H1 (cell line): ENCODE measurements around the gene DOCK9. TPM values are rescaled to one million over a fixed set of nuclear protein-coding genes. Genes with fewer than 3 reads are reported as not detected.

Source experiments
- CTCF ChIA-PET: fragments of 300-600 bp; sonication (Branson Sonifier 250); formaldehyde crosslinking; loops from one replicate; lab custom pipeline; 2021; ENCODE audit not compliant: partially characterized antibody; lab: Charles Lee
- POLR2A ChIA-PET: fragments of 300-600 bp; sonication (Branson Sonifier 250); formaldehyde crosslinking; loops from one replicate; lab custom pipeline; 2021; ENCODE audit warnings: inconsistent platforms; ENCODE audit not compliant: partially characterized antibody; lab: Charles Lee
- DNase-seq, 2 experiments: peaks; one replicate each; pipeline versions ENCODE4 v3.0.0 to v3.0.0-alpha.2; 2010 to 2022; ENCODE audit warnings: low spot score in 2 of 2, low read depth in 1 of 2, mixed read lengths in 1 of 2
- FAIRE-seq: peaks from 2 replicates; lab custom pipeline; 2011; peaks lifted over from hg19 to GRCh38; lab: Jason Lieb, UNC
- H2AFZ ChIP-seq: 2 replicates; pipeline ENCODE4 v1.8.1; 2012; ENCODE audit warnings: low read length, inconsistent platforms
- H2AK5ac ChIP-seq: 2 replicates; pipeline ENCODE4 v1.6.1; 2013; ENCODE audit warnings: low read depth, low read length
- H2BK120ac ChIP-seq: replicated peaks from 2 replicates; pipeline ENCODE3; 2013; ENCODE audit warnings: low read depth, low read length, inconsistent platforms
- H2BK12ac ChIP-seq: 2 replicates; pipeline ENCODE4 v1.6.1; 2013; ENCODE audit warnings: low read depth, low read length
- H2BK15ac ChIP-seq: 2 replicates; pipeline ENCODE4 v1.6.1; 2013; ENCODE audit warnings: low read length
- H2BK20ac ChIP-seq: 2 replicates; pipeline ENCODE4 v1.6.1; 2013; ENCODE audit warnings: low read length
- H2BK5ac ChIP-seq: 2 replicates; pipeline ENCODE4 v1.6.1; 2013; ENCODE audit warnings: low read depth, low read length
- H3K14ac ChIP-seq: 2 replicates; pipeline ENCODE4 v1.6.1; 2013; ENCODE audit warnings: inconsistent platforms; ENCODE audit not compliant: insufficient read length
- H3K18ac ChIP-seq: 2 replicates; pipeline ENCODE4 v1.6.1; 2013; ENCODE audit warnings: low read length; ENCODE audit errors: extremely low read depth
- H3K23ac ChIP-seq: 2 replicates; pipeline ENCODE4 v1.6.1; 2013; ENCODE audit warnings: inconsistent platforms; ENCODE audit not compliant: insufficient read length
- H3K23me2 ChIP-seq: 2 replicates; pipeline ENCODE4 v1.6.1; 2013; ENCODE audit warnings: low read depth, low read length
- H3K27ac ChIP-seq: 2 replicates; pipeline ENCODE4 v1.6.1; 2011; ENCODE audit warnings: low read depth, low read length, inconsistent platforms
- H3K27me3 ChIP-seq, 4 experiments: replicated peaks in 1 of 4; 1 replicate in 1 of 4; 2 replicates in 3 of 4; pipeline versions ENCODE4 v1.6.1 to v1.8.1; 2011 to 2013; ENCODE audit warnings: low read length in 3 of 4, mild to moderate bottlenecking in 3 of 4, inconsistent platforms in 2 of 4, mixed read lengths in 2 of 4, moderate library complexity in 1 of 4; ENCODE audit not compliant: control insufficient read depth in 3 of 4, insufficient read depth in 3 of 4; ENCODE audit errors: extremely low read depth in 1 of 4
- H3K36me3 ChIP-seq, 4 experiments: 2 replicates each; pipeline versions ENCODE4 v1.6.1 to v1.8.1; 2011 to 2013; ENCODE audit warnings: mild to moderate bottlenecking in 4 of 4, low read length in 3 of 4, moderate library complexity in 2 of 4, control low read depth in 1 of 4, inconsistent platforms in 1 of 4; ENCODE audit not compliant: insufficient read depth in 4 of 4, control insufficient read depth in 2 of 4
- H3K4ac ChIP-seq: replicated peaks from 2 replicates; pipeline ENCODE3; 2013; ENCODE audit warnings: low read length, low read depth, mixed read lengths, inconsistent platforms; ENCODE audit not compliant: insufficient read length
- H3K4me1 ChIP-seq, 4 experiments: replicated peaks in 1 of 4; 1 replicate in 1 of 4; 2 replicates in 3 of 4; pipeline versions ENCODE4 v1.6.1 to v1.8.1; 2011 to 2013; ENCODE audit warnings: low read length in 3 of 4, inconsistent platforms in 2 of 4, mixed read lengths in 1 of 4; ENCODE audit not compliant: insufficient read depth in 4 of 4, control insufficient read depth in 3 of 4
- H3K4me2 ChIP-seq, 2 experiments: 2 replicates each; pipeline versions ENCODE4 v1.6.1 to v1.8.1; 2011 to 2013; ENCODE audit warnings: low read depth in 2 of 2, low read length in 2 of 2, control low read depth in 1 of 2, inconsistent platforms in 1 of 2, mild to moderate bottlenecking in 1 of 2; ENCODE audit not compliant: insufficient read depth in 1 of 2
- H3K4me3 ChIP-seq, 4 experiments: fragments of 200-600, 300-600 bp in 1 of 4; sonication (generic), shearing (Covaris generic), sonication (Bioruptor Twin) in 1 of 4; 2 replicates each; pipeline versions ENCODE4 v1.5.1 to v1.8.1; 2011 to 2016; ENCODE audit warnings: low read length in 4 of 4, low read depth in 3 of 4, control low read depth in 2 of 4, inconsistent platforms in 2 of 4, mild to moderate bottlenecking in 2 of 4, mixed read lengths in 1 of 4, moderate library complexity in 1 of 4; ENCODE audit not compliant: insufficient read depth in 2 of 4; ENCODE audit errors: extremely low read depth in 1 of 4
- H3K56ac ChIP-seq: replicated peaks from 2 replicates; pipeline ENCODE3; 2013; ENCODE audit warnings: low read depth, mild to moderate bottlenecking, mixed read lengths, low read length, inconsistent platforms; ENCODE audit not compliant: insufficient read length
- H3K79me1 ChIP-seq: 2 replicates; pipeline ENCODE4 v1.6.1; 2013; ENCODE audit warnings: low read depth, low read length, control low read depth
- H3K79me2 ChIP-seq, 2 experiments: 2 replicates each; pipeline versions ENCODE4 v1.6.1 to v1.8.1; 2012 to 2013; ENCODE audit warnings: low read length in 2 of 2, mild to moderate bottlenecking in 2 of 2, inconsistent platforms in 1 of 2; ENCODE audit not compliant: insufficient read depth in 2 of 2, control insufficient read depth in 1 of 2
- H3K9ac ChIP-seq, 4 experiments: replicated peaks in 1 of 4; 1 replicate in 1 of 4; 2 replicates in 3 of 4; pipeline versions ENCODE4 v1.6.1 to v1.8.1; 2011 to 2013; ENCODE audit warnings: low read depth in 3 of 4, low read length in 3 of 4, control low read depth in 2 of 4, mild to moderate bottlenecking in 2 of 4, moderate library complexity in 2 of 4, inconsistent platforms in 1 of 4; ENCODE audit errors: extremely low read depth in 1 of 4
- H3K9me3 ChIP-seq, 2 experiments: 2 replicates each; pipeline versions ENCODE4 v1.6.1 to v1.8.1; 2012 to 2013; ENCODE audit warnings: mild to moderate bottlenecking in 2 of 2, moderate library complexity in 2 of 2, control low read depth in 1 of 2, inconsistent platforms in 1 of 2, low read depth in 1 of 2, low read length in 1 of 2, mixed read lengths in 1 of 2; ENCODE audit not compliant: insufficient read depth in 2 of 2
- H4K20me1 ChIP-seq, 2 experiments: replicated peaks in 1 of 2; 2 replicates each; pipeline versions ENCODE3 to v1.8.1; 2011 to 2013; ENCODE audit warnings: inconsistent platforms in 2 of 2, low read length in 2 of 2, mild to moderate bottlenecking in 1 of 2; ENCODE audit not compliant: insufficient read depth in 2 of 2, control insufficient read depth in 1 of 2
- H4K5ac ChIP-seq: 2 replicates; pipeline ENCODE4 v1.6.1; 2013; ENCODE audit warnings: low read length, low read depth, mixed read lengths, inconsistent platforms; ENCODE audit not compliant: insufficient read length
- H4K8ac ChIP-seq: 2 replicates; pipeline ENCODE4 v1.8.0; 2013; ENCODE audit warnings: mild to moderate bottlenecking, moderate library complexity, low read length, inconsistent platforms; ENCODE audit not compliant: insufficient read depth; ENCODE audit errors: extremely low read depth
- H4K91ac ChIP-seq: replicated peaks from 2 replicates; pipeline ENCODE3; 2013; ENCODE audit warnings: low read length, mixed read lengths, inconsistent platforms; ENCODE audit not compliant: insufficient read length
- BRCA1 ChIP-seq: IDR thresholded peaks from 2 replicates; pipeline ENCODE4 v1.6.1; 2012; ENCODE audit warnings: low read depth, low read length, improper control_type of control experiment
- CBX5 ChIP-seq: fragments of 300-800, 300-1000 bp; sonication (generic); IDR thresholded peaks from 2 replicates; pipeline ENCODE4 v1.7.1; 2016; ENCODE audit warnings: antibody characterized with exemption, low read length, low read depth
- CHD1 ChIP-seq: IDR thresholded peaks from 2 replicates; pipeline ENCODE4 v1.6.1; 2012; ENCODE audit warnings: low read depth, low read length, improper control_type of control experiment
- EGR1 ChIP-seq: IDR thresholded peaks from 2 replicates; pipeline ENCODE4 v1.6.1; 2011; ENCODE audit warnings: low read depth, low read length, borderline replicate concordance
- EP300 ChIP-seq, 2 experiments: IDR thresholded peaks; 1 replicate in 1 of 2; 2 replicates in 1 of 2; pipeline ENCODE4 v1.6.1; 2011 to 2012; ENCODE audit warnings: low read depth in 2 of 2, low read length in 2 of 2, mild to moderate bottlenecking in 2 of 2, borderline replicate concordance in 1 of 2, inconsistent platforms in 1 of 2, moderate library complexity in 1 of 2
- FOSL1 ChIP-seq: IDR thresholded peaks from 2 replicates; pipeline ENCODE4 v1.6.1; 2011; ENCODE audit warnings: mild to moderate bottlenecking, low read depth, low read length, moderate library complexity; ENCODE audit not compliant: insufficient read depth
- KDM5A ChIP-seq: fragments of 200-600 bp; IDR thresholded peaks from 2 replicates; pipeline ENCODE4 v1.7.1; 2012; ENCODE audit warnings: mild to moderate bottlenecking, low read length, inconsistent platforms, mixed read lengths
- WGBS, 2 experiments: shearing (Covaris generic) in 1 of 2; methylation state at CpG; one replicate each; pipeline versions ENCODE4 v1.1.6 to v1.1.7; 2013 to 2015; ENCODE audit warnings: low lambda C conversion rate in 2 of 2, mixed read lengths in 2 of 2, inconsistent platforms in 1 of 2, low coverage in 1 of 2, missing lambda C conversion rate in 1 of 2; ENCODE audit not compliant: insufficient replicate concordance in 2 of 2, insufficient coverage in 1 of 2, insufficient read length in 1 of 2; ENCODE audit errors: extremely low coverage in 1 of 2, missing lambda C conversion rate in 1 of 2; 5-methylcytosine and 5-hydroxymethylcytosine counted together
- polyA plus RNA-seq, 7 experiments: library from polyadenylated mRNA; depleted of rRNA in 3 of 7; stranded (reverse) in 5 of 7; unstranded in 2 of 7; fragments of >200 nt in 5 of 7; fragments of 200-250 nt in 2 of 7; gene quantifications; 1 replicate in 5 of 7; 2 replicates in 1 of 7; 4 replicates in 1 of 7; pipeline versions ENCODE4 v1.2.1 to v1.2.3, GENCODE V29; 2011 to 2013; ENCODE audit warnings: missing spikeins in 2 of 7, mixed read lengths in 2 of 7
- total RNA-seq: library from RNA; stranded (reverse); fragmentation: NEBNext Ultra II Directional; extraction: Animal tissue kit (Norgen Biotek cat#: 25700); gene quantifications from 2 replicates; pipeline ENCODE4 v1.2.1, GENCODE V29; 2021

The DOCK9 gene
- total and polyA plus RNA-seq, 2 of the 8 experiments (the other 6 are each of a cell fraction or from before 2014, with no cell fraction given) = 21.6 to 31.5 TPM

GRCh38 chr13:98791611-98792010 is 186.3 kb downstream of the DOCK9 start:
- Histone ChIP-seq H3K4ac (no peak overlapping the region), H2AFZ (no peak overlapping the region), H3K56ac (no peak overlapping the region), H3K4me2 (no peak overlapping the region), H4K5ac (no peak overlapping the region), H3K23ac (no peak overlapping the region), H3K14ac (no peak overlapping the region), H2AK5ac (no peak overlapping the region), H3K36me3 (no peaks in the 10 kb centered on the region; a peak in 2 of 8 replicates), H2BK20ac (no peak overlapping the region), H2BK5ac (no peak overlapping the region), H3K79me1 (peaks cover 2% of the 10 kb centered on the region; the same call in 1 of the 2 replicates), H2BK12ac (no peak overlapping the region), H3K18ac (no peak overlapping the region), H4K8ac (no peak overlapping the region), H3K9me3 (no peaks in the 10 kb centered on the region), H2BK15ac (no peak overlapping the region), H2BK120ac (no peak overlapping the region), H3K4me1 (no peaks in the 10 kb centered on the region), H4K91ac (no peak overlapping the region), H3K79me2 (no peaks in the 10 kb centered on the region), H3K23me2 (no peaks in the 10 kb centered on the region), H3K9ac (no peak overlapping the region), H3K27ac (no peak overlapping the region), H3K4me3 (no peak overlapping the region), H3K27me3 (no peaks in the 10 kb centered on the region), H4K20me1 (no peaks in the 10 kb centered on the region)
- no peak for TF ChIP-seq EP300 (IDR thresholded peaks at IDR 0.05; ENCODE audit: borderline replicate concordance in 1 of 2, low read depth in 2 of 2, low read length in 2 of 2)
- no peak for TF ChIP-seq BRCA1
- TF ChIP-seq CHD1 = no peak
- no peak for TF ChIP-seq CBX5
- TF ChIP-seq EGR1 = no peak
- no peak for TF ChIP-seq KDM5A
- TF ChIP-seq FOSL1 = no peak
- FAIRE-seq (no peak), DNase-seq (no peak)
- ChIA-PET POLR2A (no interaction called here), CTCF (no interaction called here)
- WGBS, 2 experiments = 82% methylated on average over 7 of the region's 7 CpGs; no CpG with 5 or more reads in 1 of the 2 experiments
